Measurements from ENCODE around the gene HIBADH.

HIBADH gene

GRCh38 chr7:27602766-27603165 is 59.9 kb downstream of the HIBADH start:
- TF ChIP-seq CTCF (conservative IDR thresholded peaks at IDR 0.05) (no peak), ZFX (IDR thresholded peaks at IDR 0.05) (no peak)
- H3K27ac ChIP-seq = no peak overlapping the region

- H3K27ac ChIP-seq = no peak overlapping the region
- TF ChIP-seq CTCF (conservative IDR thresholded peaks at IDR 0.05) (no peak), ZFX (IDR thresholded peaks at IDR 0.05) (no peak)
Measured at GRCh38 chr7:27601217-27601616, 61.5 kb downstream of the HIBADH start.

- no peak overlapping the region for H3K27ac ChIP-seq
- no peak for TF ChIP-seq ZFX (IDR thresholded peaks at IDR 0.05)
- TF ChIP-seq CTCF (conservative IDR thresholded peaks at IDR 0.05) = no peak
Measured at GRCh38 chr7:27600247-27600646, 62.4 kb downstream of the HIBADH start.

GRCh38 chr7:27595009-27595408 is 67.7 kb downstream of the HIBADH start:
- TF ChIP-seq CTCF (conservative IDR thresholded peaks at IDR 0.05) (no peak), ZFX (IDR thresholded peaks at IDR 0.05) (no peak)
- H3K27ac ChIP-seq = no peak overlapping the region

- TF ChIP-seq CTCF (conservative IDR thresholded peaks at IDR 0.05) (no peak), ZFX (IDR thresholded peaks at IDR 0.05) (no peak)
- no peak overlapping the region for H3K27ac ChIP-seq
Measured at GRCh38 chr7:27593226-27593625, 69.5 kb downstream of the HIBADH start.

- TF ChIP-seq CTCF (conservative IDR thresholded peaks at IDR 0.05) (no peak), ZFX (IDR thresholded peaks at IDR 0.05) (no peak)
- no peak overlapping the region for H3K27ac ChIP-seq
Measured at GRCh38 chr7:27590416-27590815, 72.3 kb downstream of the HIBADH start.

- TF ChIP-seq ZFX (IDR thresholded peaks at IDR 0.05) (no peak), CTCF (conservative IDR thresholded peaks at IDR 0.05) (no peak)
- no peak overlapping the region for H3K27ac ChIP-seq
Measured at GRCh38 chr7:27587429-27587828, 75.3 kb downstream of the HIBADH start.

Measured in C4-2B (cell line).